H1 (cell line): ENCODE data around the gene KRT34. TPM values are rescaled to one million over a fixed set of nuclear protein-coding genes. Genes with fewer than 3 reads are reported as not detected.

Experiments used
- CHD1 ChIP-seq: IDR thresholded peaks from 2 replicates; pipeline ENCODE4 v1.6.1; 2012; ENCODE audit warnings: low read depth, low read length, improper control_type of control experiment
- CTBP2 ChIP-seq: IDR thresholded peaks from 2 replicates; pipeline ENCODE4 v1.7.0; 2011; ENCODE audit warnings: borderline replicate concordance, mild to moderate bottlenecking, moderate library complexity, mixed read lengths, low read length; ENCODE audit not compliant: insufficient read depth, insufficient read length
- CTCF ChIP-seq, 3 experiments: IDR thresholded peaks; 1 replicate in 2 of 3; 2 replicates in 1 of 3; pipeline versions ENCODE4 v1.5.1 to v1.6.1; 2011; ENCODE audit warnings: low read length in 3 of 3, mild to moderate bottlenecking in 3 of 3, inconsistent platforms in 2 of 3, low read depth in 1 of 3, moderate library complexity in 1 of 3; ENCODE audit not compliant: insufficient read depth in 1 of 3; ENCODE audit errors: control extremely low read depth in 1 of 3
- JUN ChIP-seq: IDR thresholded peaks from 2 replicates; pipeline ENCODE4 v1.6.1; 2011; ENCODE audit warnings: low read depth, mild to moderate bottlenecking, improper control_type of control experiment, low read length
- NANOG ChIP-seq: IDR thresholded peaks from 2 replicates; pipeline ENCODE4 v1.6.1; 2011; ENCODE audit warnings: low read length, low read depth, mild to moderate bottlenecking, inconsistent platforms; ENCODE audit not compliant: insufficient read depth, poor library complexity, severe bottlenecking
- NRF1 ChIP-seq: IDR thresholded peaks from 2 replicates; pipeline ENCODE4 v1.6.1; 2011; ENCODE audit warnings: mild to moderate bottlenecking, low read depth, low read length, improper control_type of control experiment
- polyA plus RNA-seq, 7 experiments: library from polyadenylated mRNA; depleted of rRNA in 3 of 7; stranded (reverse) in 5 of 7; unstranded in 2 of 7; fragments of >200 nt in 5 of 7; fragments of 200-250 nt in 2 of 7; gene quantifications; 1 replicate in 5 of 7; 2 replicates in 1 of 7; 4 replicates in 1 of 7; pipeline versions ENCODE4 v1.2.1 to v1.2.3, GENCODE V29; 2011 to 2013; ENCODE audit warnings: missing spikeins in 2 of 7, mixed read lengths in 2 of 7
- total RNA-seq: library from RNA; stranded (reverse); fragmentation: NEBNext Ultra II Directional; extraction: Animal tissue kit (Norgen Biotek cat#: 25700); gene quantifications from 2 replicates; pipeline ENCODE4 v1.2.1, GENCODE V29; 2021
- TF ChIP-seq, protein P1 (sequence below): fragments of 300-600 bp; sonication (generic); IDR thresholded peaks from 2 replicates; pipeline ENCODE4 v1.7.1; 2012; ENCODE audit warnings: low read length, moderate library complexity, mild to moderate bottlenecking, inconsistent platforms; ENCODE audit not compliant: insufficient replicate concordance

KRT34 gene
- total and polyA plus RNA-seq, 2 of the 8 experiments (the other 6 are each of a cell fraction or from before 2014, with no cell fraction given): not detected

DNA sequence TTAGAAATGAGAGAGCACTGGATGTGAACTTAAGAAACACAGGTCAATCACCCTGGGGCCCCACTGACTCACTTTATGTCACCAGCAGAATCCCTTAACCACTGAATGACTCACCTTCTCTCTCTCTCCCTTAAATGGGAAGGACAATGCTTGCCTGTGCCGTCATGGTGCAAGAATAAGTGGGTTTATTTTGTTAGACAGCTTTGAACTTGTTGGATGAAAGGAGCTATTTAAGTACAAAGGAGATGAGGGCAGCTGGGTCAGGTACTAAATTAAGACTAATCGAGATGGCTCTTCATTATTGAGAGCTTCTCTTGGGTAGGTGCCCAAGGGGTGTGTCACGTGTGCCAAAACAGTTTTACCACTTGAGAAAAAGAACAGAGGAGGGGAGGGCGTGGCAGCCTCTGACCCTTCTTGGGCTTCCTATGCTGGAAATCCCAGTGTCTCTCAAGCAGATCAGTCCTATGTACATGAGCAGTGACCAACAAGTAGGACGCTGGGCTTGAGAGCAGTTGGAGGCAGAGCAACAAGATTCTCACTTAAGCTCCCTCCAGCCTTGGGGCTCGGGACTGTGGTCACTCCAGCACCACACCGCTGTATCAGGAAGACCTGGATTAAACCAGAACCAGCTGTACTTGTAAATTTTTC lies 22.0 kb upstream of the KRT34 start (continued):
- TF ChIP-seq, protein P1, sequence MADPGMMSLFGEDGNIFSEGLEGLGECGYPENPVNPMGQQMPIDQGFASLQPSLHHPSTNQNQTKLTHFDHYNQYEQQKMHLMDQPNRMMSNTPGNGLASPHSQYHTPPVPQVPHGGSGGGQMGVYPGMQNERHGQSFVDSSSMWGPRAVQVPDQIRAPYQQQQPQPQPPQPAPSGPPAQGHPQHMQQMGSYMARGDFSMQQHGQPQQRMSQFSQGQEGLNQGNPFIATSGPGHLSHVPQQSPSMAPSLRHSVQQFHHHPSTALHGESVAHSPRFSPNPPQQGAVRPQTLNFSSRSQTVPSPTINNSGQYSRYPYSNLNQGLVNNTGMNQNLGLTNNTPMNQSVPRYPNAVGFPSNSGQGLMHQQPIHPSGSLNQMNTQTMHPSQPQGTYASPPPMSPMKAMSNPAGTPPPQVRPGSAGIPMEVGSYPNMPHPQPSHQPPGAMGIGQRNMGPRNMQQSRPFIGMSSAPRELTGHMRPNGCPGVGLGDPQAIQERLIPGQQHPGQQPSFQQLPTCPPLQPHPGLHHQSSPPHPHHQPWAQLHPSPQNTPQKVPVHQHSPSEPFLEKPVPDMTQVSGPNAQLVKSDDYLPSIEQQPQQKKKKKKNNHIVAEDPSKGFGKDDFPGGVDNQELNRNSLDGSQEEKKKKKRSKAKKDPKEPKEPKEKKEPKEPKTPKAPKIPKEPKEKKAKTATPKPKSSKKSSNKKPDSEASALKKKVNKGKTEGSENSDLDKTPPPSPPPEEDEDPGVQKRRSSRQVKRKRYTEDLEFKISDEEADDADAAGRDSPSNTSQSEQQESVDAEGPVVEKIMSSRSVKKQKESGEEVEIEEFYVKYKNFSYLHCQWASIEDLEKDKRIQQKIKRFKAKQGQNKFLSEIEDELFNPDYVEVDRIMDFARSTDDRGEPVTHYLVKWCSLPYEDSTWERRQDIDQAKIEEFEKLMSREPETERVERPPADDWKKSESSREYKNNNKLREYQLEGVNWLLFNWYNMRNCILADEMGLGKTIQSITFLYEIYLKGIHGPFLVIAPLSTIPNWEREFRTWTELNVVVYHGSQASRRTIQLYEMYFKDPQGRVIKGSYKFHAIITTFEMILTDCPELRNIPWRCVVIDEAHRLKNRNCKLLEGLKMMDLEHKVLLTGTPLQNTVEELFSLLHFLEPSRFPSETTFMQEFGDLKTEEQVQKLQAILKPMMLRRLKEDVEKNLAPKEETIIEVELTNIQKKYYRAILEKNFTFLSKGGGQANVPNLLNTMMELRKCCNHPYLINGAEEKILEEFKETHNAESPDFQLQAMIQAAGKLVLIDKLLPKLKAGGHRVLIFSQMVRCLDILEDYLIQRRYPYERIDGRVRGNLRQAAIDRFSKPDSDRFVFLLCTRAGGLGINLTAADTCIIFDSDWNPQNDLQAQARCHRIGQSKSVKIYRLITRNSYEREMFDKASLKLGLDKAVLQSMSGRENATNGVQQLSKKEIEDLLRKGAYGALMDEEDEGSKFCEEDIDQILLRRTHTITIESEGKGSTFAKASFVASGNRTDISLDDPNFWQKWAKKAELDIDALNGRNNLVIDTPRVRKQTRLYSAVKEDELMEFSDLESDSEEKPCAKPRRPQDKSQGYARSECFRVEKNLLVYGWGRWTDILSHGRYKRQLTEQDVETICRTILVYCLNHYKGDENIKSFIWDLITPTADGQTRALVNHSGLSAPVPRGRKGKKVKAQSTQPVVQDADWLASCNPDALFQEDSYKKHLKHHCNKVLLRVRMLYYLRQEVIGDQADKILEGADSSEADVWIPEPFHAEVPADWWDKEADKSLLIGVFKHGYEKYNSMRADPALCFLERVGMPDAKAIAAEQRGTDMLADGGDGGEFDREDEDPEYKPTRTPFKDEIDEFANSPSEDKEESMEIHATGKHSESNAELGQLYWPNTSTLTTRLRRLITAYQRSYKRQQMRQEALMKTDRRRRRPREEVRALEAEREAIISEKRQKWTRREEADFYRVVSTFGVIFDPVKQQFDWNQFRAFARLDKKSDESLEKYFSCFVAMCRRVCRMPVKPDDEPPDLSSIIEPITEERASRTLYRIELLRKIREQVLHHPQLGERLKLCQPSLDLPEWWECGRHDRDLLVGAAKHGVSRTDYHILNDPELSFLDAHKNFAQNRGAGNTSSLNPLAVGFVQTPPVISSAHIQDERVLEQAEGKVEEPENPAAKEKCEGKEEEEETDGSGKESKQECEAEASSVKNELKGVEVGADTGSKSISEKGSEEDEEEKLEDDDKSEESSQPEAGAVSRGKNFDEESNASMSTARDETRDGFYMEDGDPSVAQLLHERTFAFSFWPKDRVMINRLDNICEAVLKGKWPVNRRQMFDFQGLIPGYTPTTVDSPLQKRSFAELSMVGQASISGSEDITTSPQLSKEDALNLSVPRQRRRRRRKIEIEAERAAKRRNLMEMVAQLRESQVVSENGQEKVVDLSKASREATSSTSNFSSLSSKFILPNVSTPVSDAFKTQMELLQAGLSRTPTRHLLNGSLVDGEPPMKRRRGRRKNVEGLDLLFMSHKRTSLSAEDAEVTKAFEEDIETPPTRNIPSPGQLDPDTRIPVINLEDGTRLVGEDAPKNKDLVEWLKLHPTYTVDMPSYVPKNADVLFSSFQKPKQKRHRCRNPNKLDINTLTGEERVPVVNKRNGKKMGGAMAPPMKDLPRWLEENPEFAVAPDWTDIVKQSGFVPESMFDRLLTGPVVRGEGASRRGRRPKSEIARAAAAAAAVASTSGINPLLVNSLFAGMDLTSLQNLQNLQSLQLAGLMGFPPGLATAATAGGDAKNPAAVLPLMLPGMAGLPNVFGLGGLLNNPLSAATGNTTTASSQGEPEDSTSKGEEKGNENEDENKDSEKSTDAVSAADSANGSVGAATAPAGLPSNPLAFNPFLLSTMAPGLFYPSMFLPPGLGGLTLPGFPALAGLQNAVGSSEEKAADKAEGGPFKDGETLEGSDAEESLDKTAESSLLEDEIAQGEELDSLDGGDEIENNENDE: no peak
- TF ChIP-seq JUN (no peak), NANOG (no peak), NRF1 (no peak), CTBP2 (no peak), CHD1 (no peak), CTCF (IDR thresholded peaks at IDR 0.05; ENCODE audit: control extremely low read depth in 1 of 3, insufficient read depth in 1 of 3, low read depth in 1 of 3, low read length in 3 of 3) (no peak)
